ENCODE data around the gene FOXS1. TPM values are rescaled to one million over a fixed set of nuclear protein-coding genes. Genes with fewer than 3 reads are reported as not detected.
A peak's percentile ranks its signal among the peaks of the same experiment; 100 is the strongest.

The FOXS1 gene
- polyA plus RNA-seq, 6 donors from 2014 or later: not detected

GRCh38 chr20:31841928-31842327 lies 3.5 kb downstream of the FOXS1 start:
- no peak overlapping the region for H3K27ac Mint-ChIP-seq
- DNase-seq: no peak
- no peak overlapping the region for H3K4me3 Mint-ChIP-seq
- no peaks in the 10 kb centered on the region for H3K9me3 Mint-ChIP-seq
- peaks cover 6 to 7% (median 6%) of the 10 kb centered on the region in 3 donors for H3K4me1 Mint-ChIP-seq
- H3K27me3 Mint-ChIP-seq: no peaks in the 10 kb centered on the region
- ATAC-seq (ENCODE audit: low read depth in 2 of 2): no peak
- no peaks in the 10 kb centered on the region for H3K36me3 Mint-ChIP-seq

- Mint-ChIP-seq H3K4me3 (no peak overlapping the region), H3K36me3 (no peaks in the 10 kb centered on the region), H3K27me3 (no peaks in the 10 kb centered on the region), H3K4me1 (peaks cover 6 to 10% (median 7%) of the 10 kb centered on the region in 3 donors), H3K9me3 (no peaks in the 10 kb centered on the region), H3K27ac (no peak overlapping the region)
- ATAC-seq (ENCODE audit: low read depth in 2 of 2): no peak
- DNase-seq: no peak
These were observed 4.2 kb downstream of the FOXS1 start for GRCh38 chr20:31840906-31841816.

GRCh38 chr20:31839782-31840487 lies 5.5 kb downstream of the FOXS1 start:
- H3K27ac Mint-ChIP-seq: no peak overlapping the region
- no peaks in the 10 kb centered on the region for H3K36me3 Mint-ChIP-seq
- H3K9me3 Mint-ChIP-seq: no peaks in the 10 kb centered on the region
- no peak overlapping the region for H3K4me3 Mint-ChIP-seq
- ATAC-seq (ENCODE audit: low read depth in 2 of 2) (no peak), DNase-seq (no peak)
- peaks cover 6 to 14% (median 11%) of the 10 kb centered on the region in 3 donors for H3K4me1 Mint-ChIP-seq
- no peaks in the 10 kb centered on the region for H3K27me3 Mint-ChIP-seq

- ATAC-seq (ENCODE audit: low read depth in 2 of 2) (no peak), DNase-seq (no peak)
- Mint-ChIP-seq H3K36me3 (no peaks in the 10 kb centered on the region), H3K9me3 (no peaks in the 10 kb centered on the region), H3K4me1 (peaks cover 6 to 14% (median 11%) of the 10 kb centered on the region in 3 donors), H3K27ac (no peak overlapping the region), H3K27me3 (no peaks in the 10 kb centered on the region), H3K4me3 (no peak overlapping the region)
These were observed 6.6 kb downstream of the FOXS1 start for GRCh38 chr20:31838646-31839292.

GRCh38 chr20:31837896-31838397 lies 7.5 kb downstream of the FOXS1 start:
- H3K27me3 Mint-ChIP-seq: no peaks in the 10 kb centered on the region
- ATAC-seq (ENCODE audit: low read depth in 2 of 2): no peak

GRCh38 chr20:31836853-31837608 lies 8.4 kb downstream of the FOXS1 start:
- Mint-ChIP-seq H3K36me3 (no peaks in the 10 kb centered on the region), H3K27ac (no peak overlapping the region), H3K9me3 (no peaks in the 10 kb centered on the region), H3K4me3 (no peak overlapping the region), H3K27me3 (no peaks in the 10 kb centered on the region), H3K4me1 (peaks cover 0 to 10% (median 6%) of the 10 kb centered on the region in 3 donors)
- no peak for DNase-seq
- ATAC-seq (ENCODE audit: low read depth in 2 of 2): no peak

More at GRCh38 chr20:31837896-31838397, 7.5 kb downstream of the FOXS1 start:
- Mint-ChIP-seq H3K4me3 (no peak overlapping the region), H3K27ac (no peak overlapping the region), H3K9me3 (no peaks in the 10 kb centered on the region), H3K36me3 (no peaks in the 10 kb centered on the region), H3K4me1 (peaks cover 3 to 11% (median 10%) of the 10 kb centered on the region in 3 donors)
- DNase-seq: no peak

- ATAC-seq (ENCODE audit: low read depth in 2 of 2) (peak in 1 of 2 donors; percentile 30), DNase-seq (no peak)
- peaks cover 0 to 7% (median 6%) of the 10 kb centered on the region in 3 donors for H3K4me1 Mint-ChIP-seq
- peak overlapping the region in 1 of 6 donors; percentile 12 for H3K27ac Mint-ChIP-seq
- no peak overlapping the region for H3K4me3 Mint-ChIP-seq
- H3K9me3 Mint-ChIP-seq: no peaks in the 10 kb centered on the region
- no peaks in the 10 kb centered on the region for H3K36me3 Mint-ChIP-seq
- no peaks in the 10 kb centered on the region for H3K27me3 Mint-ChIP-seq
These were observed 9.2 kb downstream of the FOXS1 start for GRCh38 chr20:31835977-31836852.

GRCh38 chr20:31835554-31835953 lies 9.8 kb downstream of the FOXS1 start:
- Mint-ChIP-seq H3K27ac (no peak overlapping the region), H3K36me3 (no peaks in the 10 kb centered on the region), H3K27me3 (no peaks in the 10 kb centered on the region), H3K4me3 (no peak overlapping the region), H3K4me1 (peaks cover 0 to 7% (median 6%) of the 10 kb centered on the region in 3 donors), H3K9me3 (no peaks in the 10 kb centered on the region)
- ATAC-seq (ENCODE audit: low read depth in 2 of 2) (no peak), DNase-seq (no peak)

- DNase-seq: no peak
- H3K9me3 Mint-ChIP-seq: no peaks in the 10 kb centered on the region
- H3K36me3 Mint-ChIP-seq: no peaks in the 10 kb centered on the region
- no peaks in the 10 kb centered on the region for H3K27me3 Mint-ChIP-seq
- no peak overlapping the region for H3K4me3 Mint-ChIP-seq
- H3K27ac Mint-ChIP-seq: no peak overlapping the region
- H3K4me1 Mint-ChIP-seq: peaks cover 0 to 7% (median 6%) of the 10 kb centered on the region in 3 donors
- ATAC-seq (ENCODE audit: low read depth in 2 of 2): no peak
These were observed 11.4 kb downstream of the FOXS1 start for GRCh38 chr20:31833931-31834521.

GRCh38 chr20:31833130-31833930 lies 12.1 kb downstream of the FOXS1 start:
- no peaks in the 10 kb centered on the region for H3K27me3 Mint-ChIP-seq
- H3K36me3 Mint-ChIP-seq: no peaks in the 10 kb centered on the region
- DNase-seq (peak; percentile 32), ATAC-seq (ENCODE audit: low read depth in 2 of 2) (peak; percentile 27 to 49)
- peaks cover 0 to 7% (median 6%) of the 10 kb centered on the region in 3 donors for H3K4me1 Mint-ChIP-seq
- no peak overlapping the region for H3K4me3 Mint-ChIP-seq
- no peaks in the 10 kb centered on the region for H3K9me3 Mint-ChIP-seq
- H3K27ac Mint-ChIP-seq: no peak overlapping the region

GRCh38 chr20:31831771-31832306 lies 13.6 kb downstream of the FOXS1 start:
- Mint-ChIP-seq H3K4me3 (no peak overlapping the region), H3K27ac (no peak overlapping the region), H3K27me3 (no peaks in the 10 kb centered on the region), H3K4me1 (peaks cover 0 to 7% (median 6%) of the 10 kb centered on the region in 3 donors), H3K9me3 (no peaks in the 10 kb centered on the region), H3K36me3 (no peaks in the 10 kb centered on the region)
- DNase-seq (no peak), ATAC-seq (ENCODE audit: low read depth in 2 of 2) (no peak)
